GM12878 (cell line): ENCODE results near the gene MYO1H. TPM values are rescaled to one million over a fixed set of nuclear protein-coding genes. Genes with fewer than 3 reads are reported as not detected.

Experiments
- ATAC-seq: fragments of 200-7000 bp; cut with Tn5 transposase; 3 replicates; pipeline ENCODE4 v1.9.1; 2020; ENCODE audit warnings: mild to moderate bottlenecking, moderate library complexity
- BruUV-seq: library from RNA; stranded (reverse); fragments of 400-500 nt; replicated peaks from 2 replicates; lab custom pipeline; 2021; lab: Mats Ljungman, UMichigan
- CTCF ChIA-PET: fragments of 300-600 bp; sonication (Branson Sonifier 250); formaldehyde crosslinking; extraction: SDS; loops from one replicate; lab custom pipeline; 2021; ENCODE audit warnings: inconsistent platforms; lab: Yijun Ruan, JAX
- POLR2A ChIA-PET: fragments of 350-600 bp; formaldehyde crosslinking; extraction: SDS; loops from one replicate; lab custom pipeline; 2021; ENCODE audit warnings: inconsistent platforms; lab: Charles Lee
- RAD21 ChIA-PET: fragments of 300-600 bp; sonication (Branson Sonifier 250); formaldehyde crosslinking; loops from one replicate; lab custom pipeline; 2023; ENCODE audit warnings: antibody characterized with exemption; ENCODE audit not compliant: unreplicated experiment; lab: Charles Lee
- SMC1A ChIA-PET: fragments of 300-600 bp; sonication (Branson Sonifier 250); formaldehyde crosslinking; loops from one replicate; lab custom pipeline; 2023; ENCODE audit not compliant: unreplicated experiment, uncharacterized antibody; lab: Charles Lee
- DNase-seq: peaks from one replicate; pipeline ENCODE4 v3.0.0-alpha.2; 2011; ENCODE audit warnings: low read depth, low spot score
- FAIRE-seq: peaks from 3 replicates; lab custom pipeline; 2011; peaks lifted over from hg19 to GRCh38; lab: Jason Lieb, UNC
- H2AFZ ChIP-seq: 2 replicates; pipeline ENCODE4 v1.6.0; 2011; ENCODE audit warnings: low read depth, low read length, control low read depth; ENCODE audit not compliant: control insufficient read depth
- H3K27ac ChIP-seq: 2 replicates; pipeline ENCODE4 v1.5.1; 2011; ENCODE audit warnings: control low read depth; ENCODE audit not compliant: control insufficient read depth, insufficient read depth
- H3K27me3 ChIP-seq, 2 experiments: replicated peaks in 1 of 2; 2 replicates each; pipeline versions ENCODE4 v1.6.0 to v1.6.1; 2011; ENCODE audit warnings: low read length in 1 of 2; ENCODE audit not compliant: control insufficient read depth in 2 of 2, insufficient read depth in 2 of 2
- H3K36me3 ChIP-seq, 2 experiments: 2 replicates each; pipeline ENCODE4 v1.5.1; 2011; ENCODE audit warnings: low read length in 1 of 2; ENCODE audit not compliant: control insufficient read depth in 2 of 2, insufficient read depth in 2 of 2
- H3K4me1 ChIP-seq: 2 replicates; pipeline ENCODE4 v1.6.1; 2011; ENCODE audit warnings: mild to moderate bottlenecking, low read length, moderate library complexity, mixed read lengths; ENCODE audit not compliant: control insufficient read depth, insufficient read depth
- H3K4me2 ChIP-seq: 2 replicates; pipeline ENCODE4 v1.6.0; 2011; ENCODE audit warnings: control low read depth; ENCODE audit not compliant: control insufficient read depth, insufficient read depth
- H3K4me3 ChIP-seq: fragments of 200-600 bp; sonication (generic); 2 replicates; pipeline ENCODE4 v1.5.1; 2016
- H3K79me2 ChIP-seq: 2 replicates; pipeline ENCODE4 v1.6.0; 2011; ENCODE audit warnings: low read length; ENCODE audit not compliant: control insufficient read depth, insufficient read depth
- H3K9ac ChIP-seq: 2 replicates; pipeline ENCODE4 v1.8.0; 2011; ENCODE audit warnings: low read length, control low read depth, mixed read lengths; ENCODE audit not compliant: control insufficient read depth, insufficient read depth
- H3K9me3 ChIP-seq: replicated peaks from 3 replicates; pipeline ENCODE4 v1.5.1; 2011; ENCODE audit warnings: mild to moderate bottlenecking, low read length; ENCODE audit not compliant: control insufficient read depth, insufficient read depth
- H4K20me1 ChIP-seq: 2 replicates; pipeline ENCODE4 v1.6.0; 2011; ENCODE audit not compliant: control insufficient read depth, insufficient read depth
- CEBPB ChIP-seq, 2 experiments: fragments of 150-350 bp in 1 of 2; IDR thresholded peaks; 2 replicates each; pipeline ENCODE4 v1.6.1; 2012 to 2014; ENCODE audit warnings: low read depth in 2 of 2, low read length in 2 of 2, borderline replicate concordance in 1 of 2, inconsistent platforms in 1 of 2
- CHD4 ChIP-seq: fragments of 200-600 bp; sonication (generic); IDR thresholded peaks from 2 replicates; pipeline ENCODE4 v1.6.1; 2016; ENCODE audit warnings: mild to moderate bottlenecking
- EED ChIP-seq: sonication (generic); IDR thresholded peaks from 2 replicates; pipeline ENCODE4 v1.6.1; 2016; ENCODE audit warnings: antibody characterized with exemption, low read depth
- HDGF ChIP-seq: fragments of 450-650 bp; IDR thresholded peaks from 2 replicates; pipeline ENCODE4 v1.6.1; 2016; ENCODE audit warnings: antibody characterized with exemption
- IRF5 ChIP-seq: fragments of 450-650 bp; IDR thresholded peaks from 2 replicates; pipeline ENCODE4 v1.6.1; 2017; ENCODE audit warnings: borderline replicate concordance
- PAX8 ChIP-seq: fragments of 450-650 bp; IDR thresholded peaks from 2 replicates; pipeline ENCODE4 v1.6.1; 2017; ENCODE audit warnings: mild to moderate bottlenecking, moderate library complexity
- PML ChIP-seq: IDR thresholded peaks from 2 replicates; pipeline ENCODE4 v1.6.1; 2012; ENCODE audit warnings: low read length, inconsistent platforms
- RCOR1 ChIP-seq: conservative IDR thresholded peaks from 2 replicates; pipeline ENCODE4 v1.6.1; 2012; ENCODE audit warnings: low read depth, low read length, improper control_type of control experiment
- ZNF622 ChIP-seq: fragments of 450-650 bp; IDR thresholded peaks from 2 replicates; pipeline ENCODE4 v1.6.1; 2017; ENCODE audit warnings: mild to moderate bottlenecking, inconsistent platforms
- ZSCAN29 ChIP-seq: fragments of 450-650 bp; IDR thresholded peaks from 2 replicates; pipeline ENCODE4 v1.6.1; 2017; ENCODE audit warnings: mild to moderate bottlenecking, moderate library complexity
- WGBS: methylation state at CpG from one replicate; pipeline ENCODE4 v1.1.6; 2016; ENCODE audit warnings: low lambda C conversion rate; ENCODE audit not compliant: insufficient replicate concordance, insufficient coverage; ENCODE audit errors: missing lambda C conversion rate; 5-methylcytosine and 5-hydroxymethylcytosine counted together
- in situ Hi-C: fragments of 300-500 bp; cut with MboI; formaldehyde crosslinking; loops from 9 replicates; pipeline ENCODE4 v1.14.3; 2018; ENCODE audit warnings: mixed read lengths
- intact Hi-C: fragments of 100-400 bp; cut with micrococcal nuclease; formaldehyde crosslinking; loops from one replicate; pipeline ENCODE4 v1.14.2; 2022; ENCODE audit not compliant: unreplicated experiment
- polyA plus RNA-seq, 11 experiments: library from polyadenylated mRNA; depleted of rRNA in 4 of 11; unstranded in 6 of 11; stranded (reverse) in 5 of 11; fragments of >200 nt; fragmentation: Nextera tagmentation in 4 of 11; fragmentation: Illumina TruSeq in 1 of 11; extraction: Ambion mirVana in 4 of 11; extraction: Trizol in 1 of 11; gene quantifications; 1 replicate in 1 of 11; 2 replicates in 10 of 11; pipeline versions ENCODE4 v1.2.1 to v1.2.3, GENCODE V29; 2011 to 2016; ENCODE audit warnings: inconsistent platforms in 2 of 11, missing spikeins in 2 of 11, low read depth in 1 of 11
- total RNA-seq, 4 experiments: library from RNA; depleted of rRNA in 3 of 4; stranded (reverse); fragments of >200 nt in 3 of 4; fragmentation: Illumina TruSeq in 1 of 4; extraction: Trizol in 1 of 4; gene quantifications; 2 replicates each; pipeline versions ENCODE4 v1.2.1 to v1.2.3, GENCODE V29; 2013 to 2021
- TF ChIP-seq, protein P1 (sequence below): fragments of 450-650 bp; IDR thresholded peaks from 2 replicates; pipeline ENCODE4 v1.6.1; 2017; ENCODE audit warnings: mild to moderate bottlenecking, low read depth, inconsistent platforms; ENCODE audit not compliant: poor library complexity, severe bottlenecking

The MYO1H gene
- total and polyA plus RNA-seq, 10 of the 15 experiments (the other 5 are each of a cell fraction or from before 2014, with no cell fraction given) = 0.05 TPM; not detected in 9

DNA sequence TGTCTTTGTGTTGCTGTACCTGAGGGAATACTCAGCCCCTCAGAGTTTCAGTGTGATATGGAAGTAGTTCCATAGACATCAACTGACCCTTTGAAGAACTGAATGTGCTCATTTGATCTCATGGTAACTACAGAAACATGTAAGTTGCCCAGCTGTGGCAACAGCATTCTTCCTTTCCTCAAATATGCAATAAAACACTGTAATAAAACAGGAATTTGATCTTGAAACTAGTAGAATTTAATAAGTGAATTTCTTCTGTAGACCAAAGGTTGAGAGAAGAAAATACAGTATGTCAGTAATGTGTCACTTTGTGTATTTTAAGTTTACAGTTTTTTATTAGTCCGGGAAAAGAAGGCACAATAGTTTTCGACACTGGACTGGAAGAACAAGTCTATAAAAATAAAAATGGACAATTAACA is 97.5 kb downstream of the MYO1H start:
- no TSS peak for BruUV-seq

More for the DNA sequence above, 97.5 kb downstream of the MYO1H start:
- H4K20me1 ChIP-seq = no peaks in the 10 kb centered on the region
- ChIA-PET CTCF (no interaction called here), SMC1A (no interaction called here), RAD21 (no interaction called here)
- no peaks in the 10 kb centered on the region for H3K27me3 ChIP-seq
- H2AFZ ChIP-seq = no peak overlapping the region
- H3K79me2 ChIP-seq = no peaks in the 10 kb centered on the region
- intact Hi-C loops = no loop called here
- no peak for FAIRE-seq
- in situ Hi-C loops = no loop called here
- 100% methylated on average over 2 of the region's 2 CpGs for WGBS
- no peak overlapping the region for H3K4me3 ChIP-seq
- H3K9ac ChIP-seq = no peak overlapping the region
- no peaks in the 10 kb centered on the region for H3K9me3 ChIP-seq
- no peak overlapping the region for H3K4me2 ChIP-seq
- H3K27ac ChIP-seq = no peak overlapping the region
- H3K4me1 ChIP-seq = no peaks in the 10 kb centered on the region
- DNase-seq = no peak
- TF ChIP-seq PML (no peak), EED (no peak), HDGF (no peak), RCOR1 (no peak), ZSCAN29 (no peak), CHD4 (no peak), CEBPB (IDR thresholded peaks at IDR 0.05; ENCODE audit: borderline replicate concordance in 1 of 2, low read depth in 2 of 2, low read length in 2 of 2) (no peak), IRF5 (no peak), PAX8 (no peak), ZNF622 (no peak)
- TF ChIP-seq, protein P1, sequence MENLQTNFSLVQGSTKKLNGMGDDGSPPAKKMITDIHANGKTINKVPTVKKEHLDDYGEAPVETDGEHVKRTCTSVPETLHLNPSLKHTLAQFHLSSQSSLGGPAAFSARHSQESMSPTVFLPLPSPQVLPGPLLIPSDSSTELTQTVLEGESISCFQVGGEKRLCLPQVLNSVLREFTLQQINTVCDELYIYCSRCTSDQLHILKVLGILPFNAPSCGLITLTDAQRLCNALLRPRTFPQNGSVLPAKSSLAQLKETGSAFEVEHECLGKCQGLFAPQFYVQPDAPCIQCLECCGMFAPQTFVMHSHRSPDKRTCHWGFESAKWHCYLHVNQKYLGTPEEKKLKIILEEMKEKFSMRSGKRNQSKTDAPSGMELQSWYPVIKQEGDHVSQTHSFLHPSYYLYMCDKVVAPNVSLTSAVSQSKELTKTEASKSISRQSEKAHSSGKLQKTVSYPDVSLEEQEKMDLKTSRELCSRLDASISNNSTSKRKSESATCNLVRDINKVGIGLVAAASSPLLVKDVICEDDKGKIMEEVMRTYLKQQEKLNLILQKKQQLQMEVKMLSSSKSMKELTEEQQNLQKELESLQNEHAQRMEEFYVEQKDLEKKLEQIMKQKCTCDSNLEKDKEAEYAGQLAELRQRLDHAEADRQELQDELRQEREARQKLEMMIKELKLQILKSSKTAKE = no peak
- TF ChIP-seq, all 136 proteins: peak for 0
- POLR2A ChIA-PET = no interaction called here
- H3K36me3 ChIP-seq = peaks cover 3 to 11% of the 10 kb centered on the region in 2 experiments; a peak in 3 of 4 replicates
- no peak for ATAC-seq
